ENCODE results near the gene KAZN.

The KAZN gene

DNA sequence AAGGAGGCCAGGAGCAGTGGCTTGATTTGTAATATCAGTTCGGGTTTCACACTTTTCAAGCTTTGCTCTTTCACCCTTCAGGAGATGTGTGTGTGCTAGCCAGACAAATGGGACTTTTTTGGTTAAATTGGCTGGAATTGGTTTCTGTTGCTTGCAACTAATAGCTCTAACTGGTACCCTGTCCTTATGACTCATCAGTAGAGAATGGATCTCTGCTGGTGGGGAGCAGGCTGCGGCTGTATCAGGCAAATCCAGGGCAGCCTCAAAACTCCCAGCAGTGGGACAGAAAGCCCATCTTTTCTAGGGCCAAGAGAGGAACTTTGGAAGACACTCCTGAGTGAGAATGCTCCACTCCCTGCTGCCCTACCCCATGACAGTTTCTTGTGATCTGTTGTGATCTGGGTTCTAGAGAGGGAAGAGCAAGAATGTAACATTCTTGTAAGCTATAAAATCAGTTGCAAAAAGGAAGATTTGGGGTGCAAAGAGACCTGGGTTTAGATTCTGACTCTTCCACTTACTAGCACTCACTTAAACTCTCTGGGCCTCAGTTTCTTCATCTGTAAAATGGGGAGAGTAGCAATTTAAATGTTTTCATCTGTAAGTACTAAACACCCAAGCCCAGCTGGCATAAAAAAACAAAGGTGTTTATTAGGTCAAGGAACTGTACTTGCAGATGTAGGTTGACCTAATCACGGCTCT, 298.0 kb downstream of the KAZN start:
- FAIRE-seq, result no peak

DNA sequence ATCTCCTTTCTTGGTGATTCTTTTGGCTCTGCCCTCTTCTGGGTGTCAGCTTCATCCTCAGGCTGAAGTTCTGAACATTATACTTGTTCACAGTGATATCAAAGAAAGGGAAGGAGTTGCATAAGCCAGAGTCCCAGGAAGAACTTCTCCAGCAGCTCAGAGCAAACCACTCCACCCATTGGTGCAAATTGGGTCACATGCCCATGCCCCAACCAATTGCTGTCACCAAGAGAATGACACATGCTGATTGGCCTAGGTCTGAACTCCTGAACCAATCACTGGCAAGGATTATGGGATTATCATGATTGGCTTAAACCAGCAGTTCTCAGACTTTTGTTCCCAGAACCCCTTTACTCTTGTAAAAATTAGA, 298.6 kb downstream of the KAZN start:
- FAIRE-seq, result no peak

DNA sequence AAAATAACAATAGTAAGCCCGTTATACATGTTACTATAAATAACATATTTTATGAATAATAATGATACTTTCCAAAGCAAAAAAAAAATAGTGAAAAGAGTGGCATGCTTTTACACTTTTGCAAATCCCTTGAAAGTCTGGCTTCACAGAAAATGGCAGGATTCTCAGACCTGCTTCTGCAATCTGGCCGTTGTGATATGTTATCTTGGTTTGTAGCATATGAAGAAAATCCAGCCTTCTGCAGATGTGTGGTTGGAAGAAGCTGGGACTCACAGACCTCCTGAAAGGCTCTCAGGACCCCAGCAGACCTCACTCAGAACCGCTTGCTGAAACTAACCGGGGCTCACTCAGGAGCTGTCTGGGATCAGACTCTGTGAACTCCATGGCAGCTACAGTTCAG, 299.1 kb downstream of the KAZN start:
- FAIRE-seq, result no peak

- FAIRE-seq, result no peak
These were observed 299.6 kb downstream of the KAZN start for GRCh38 chr1:14897997-14898645.

DNA sequence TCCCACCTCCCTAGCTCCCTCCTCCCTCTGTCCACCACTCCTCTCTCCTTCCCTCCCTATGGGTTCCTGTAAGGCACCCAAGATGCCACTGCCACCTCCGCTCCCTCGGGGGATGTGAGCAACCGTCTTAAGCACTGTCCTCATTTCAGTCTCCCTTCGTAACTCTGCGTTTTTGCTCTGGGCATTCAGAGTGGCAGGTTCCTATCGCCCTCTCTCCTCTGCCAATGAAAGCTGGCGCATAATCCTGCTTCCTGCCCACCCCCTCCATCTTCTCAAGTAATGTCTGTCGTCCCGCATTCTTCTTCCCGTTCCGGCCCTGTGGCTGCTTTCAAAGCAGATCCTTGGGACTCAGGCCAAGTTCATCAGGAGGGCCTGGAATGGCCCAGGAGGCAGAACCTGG, 301.2 kb downstream of the KAZN start:
- no peak for FAIRE-seq

- FAIRE-seq, result no peak
These were observed 303.0 kb downstream of the KAZN start for GRCh38 chr1:14901371-14901954.

- no peak for FAIRE-seq
These were observed 305.4 kb downstream of the KAZN start for GRCh38 chr1:14903922-14904321.

DNA sequence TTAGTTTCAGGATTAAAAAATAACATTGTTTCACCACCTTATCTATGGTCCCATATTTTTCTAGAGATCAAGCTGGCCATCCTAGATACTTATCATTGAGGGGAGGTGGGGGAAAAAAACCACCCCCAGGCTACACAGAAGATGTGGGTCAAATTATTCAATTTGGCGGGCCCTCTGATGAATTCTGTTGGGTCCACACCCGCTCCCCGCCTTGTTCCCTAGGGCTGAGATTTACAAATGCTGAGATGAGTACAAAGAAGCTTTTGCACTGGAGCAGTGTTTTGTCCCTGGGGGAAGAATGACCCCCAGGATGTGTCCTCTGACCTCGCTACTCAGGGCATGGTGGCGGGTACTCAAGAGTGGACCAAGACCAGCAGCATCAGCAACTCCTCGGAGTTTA, 308.2 kb downstream of the KAZN start:
- FAIRE-seq, result no peak

- no peak for FAIRE-seq
These were observed 308.9 kb downstream of the KAZN start for GRCh38 chr1:14907416-14907815.

- FAIRE-seq, result no peak
These were observed 310.8 kb downstream of the KAZN start for GRCh38 chr1:14909273-14909672.

GRCh38 chr1:14909920-14910460, 311.5 kb downstream of the KAZN start:
- no peak for FAIRE-seq

- no peak for FAIRE-seq
These were observed 312.7 kb downstream of the KAZN start for GRCh38 chr1:14910984-14911721.

DNA sequence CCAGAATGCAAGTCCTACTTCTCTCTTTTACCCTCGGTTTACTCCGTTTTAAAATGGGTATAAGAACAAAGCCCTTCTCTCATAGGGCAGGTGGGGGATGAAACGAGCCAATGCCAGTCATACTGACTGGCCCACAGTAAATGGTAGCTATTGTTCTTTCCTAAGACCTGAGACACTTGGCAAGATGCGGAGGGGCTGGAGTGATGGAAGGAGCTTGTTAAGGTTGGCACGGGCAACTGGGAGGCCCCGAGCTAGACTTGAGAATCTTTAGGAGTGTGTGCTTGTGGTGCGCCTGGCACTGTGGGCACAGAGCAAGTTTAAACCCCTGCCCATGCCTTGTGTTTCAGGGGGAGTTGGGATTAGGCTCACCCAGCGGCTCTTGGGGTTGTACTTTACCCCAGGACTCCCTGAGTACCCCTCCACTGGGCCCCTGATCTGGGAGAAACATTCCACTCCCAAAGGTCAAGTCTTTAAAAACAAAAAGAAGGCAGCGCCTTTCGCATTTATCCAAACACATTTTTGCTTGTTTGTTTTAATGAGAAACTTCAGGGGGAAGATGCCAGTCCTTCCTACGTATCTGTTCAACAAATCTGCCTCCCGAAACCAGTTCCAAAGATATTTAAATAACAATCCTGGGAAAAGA, 314.5 kb downstream of the KAZN start:
- FAIRE-seq, result no peak

- FAIRE-seq, result no peak
These were observed 315.1 kb downstream of the KAZN start for GRCh38 chr1:14913482-14914177.

GRCh38 chr1:14914351-14914988, 316.0 kb downstream of the KAZN start:
- FAIRE-seq, result no peak

- no peak for FAIRE-seq
These were observed 317.0 kb downstream of the KAZN start for GRCh38 chr1:14915356-14916054.

DNA sequence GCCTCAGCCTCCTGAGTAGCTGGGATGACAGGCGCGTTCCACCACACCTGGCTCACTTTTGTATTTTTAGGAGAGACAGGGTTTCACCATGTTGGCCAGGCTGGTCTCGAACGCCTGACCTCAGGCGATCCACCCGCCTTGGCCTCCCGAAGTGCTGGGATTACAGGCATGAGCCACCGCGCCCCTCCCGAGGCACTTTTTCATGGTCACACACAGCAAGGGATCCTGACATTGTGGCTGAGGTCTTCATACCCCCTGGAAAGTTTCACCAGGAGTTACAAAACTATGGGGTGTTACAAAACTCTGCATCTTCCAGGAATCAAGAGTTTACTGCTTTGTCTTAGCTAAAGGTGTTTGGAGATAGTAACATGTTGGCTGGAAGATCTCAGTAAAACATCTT, 320.8 kb downstream of the KAZN start:
- FAIRE-seq, result no peak

DNA sequence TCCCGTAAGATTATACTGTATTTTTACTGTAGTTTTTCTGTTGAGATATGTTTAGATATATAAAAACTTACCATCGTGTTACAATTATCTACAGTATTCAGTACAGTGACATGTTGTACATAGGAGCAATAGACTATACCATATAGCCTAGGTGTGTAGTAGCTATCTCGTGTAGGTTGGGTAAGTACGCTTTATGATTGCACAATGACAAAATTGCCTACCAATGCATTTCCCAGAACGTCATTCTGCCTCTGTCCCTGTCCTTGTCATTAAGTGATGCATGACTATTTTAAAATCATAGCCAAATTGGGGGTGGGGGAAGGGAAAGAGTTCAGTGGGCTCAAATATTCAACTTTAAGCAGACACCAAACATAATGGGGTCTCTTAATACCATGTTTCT, 321.3 kb downstream of the KAZN start:
- no peak for FAIRE-seq

DNA sequence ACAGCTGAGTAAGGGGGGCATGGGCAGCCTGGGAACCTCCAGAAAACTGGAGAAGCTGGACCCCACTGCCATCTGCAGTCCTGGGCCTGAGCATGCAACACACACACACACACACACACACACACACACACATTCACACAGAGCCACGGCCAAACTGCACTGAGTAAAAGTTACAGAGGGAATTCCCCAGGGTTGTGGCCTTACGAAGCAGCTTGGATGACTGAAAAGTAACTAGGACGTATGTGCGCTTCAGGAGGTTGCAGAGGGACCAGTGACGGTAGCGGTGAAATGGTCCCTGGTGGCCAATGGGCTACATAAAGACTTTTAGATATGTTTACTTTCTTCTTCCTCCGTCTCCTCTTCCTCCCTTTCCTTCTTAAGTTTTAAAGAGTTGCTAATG, 322.6 kb downstream of the KAZN start:
- no peak for FAIRE-seq

GRCh38 chr1:14922942-14923726, 324.6 kb downstream of the KAZN start:
- FAIRE-seq, result no peak

All from islet of Langerhans (tissue), 1 donor.